Activated naive CD4-positive, alpha-beta T cell treated with anti-CD3 and anti-CD28 coated beads, Interleukin-2, amount 50 U/mL, for 72 hours (primary cell): Measurements from ENCODE around the gene JADE1. TPM values are rescaled to one million over a fixed set of nuclear protein-coding genes. Genes with fewer than 3 reads are reported as not detected.
A peak's percentile ranks its signal among the peaks of the same experiment; 100 is the strongest.

Experiments used
- ATAC-seq, 2 donors: fragments of 150-1000 bp; cut with Tn5 transposase; 2 replicates each; pipeline ENCODE4 v1.10.0; 2021; ENCODE audit warnings: mild to moderate bottlenecking in 2 of 2, moderate library complexity in 2 of 2
- DNase-seq, 2 donors: peaks; one replicate each; pipeline ENCODE4 v3.0.0; 2021 to 2022; ENCODE audit warnings: low spot score in 2 of 2
- H3K27ac Mint-ChIP-seq, 2 donors: one replicate each; pipeline ENCODE4 v1.8.0; 2022; ENCODE audit warnings: mild to moderate bottlenecking in 2 of 2, mixed read lengths in 2 of 2
- H3K36me3 Mint-ChIP-seq, 2 donors: one replicate each; pipeline ENCODE4 v1.8.0; 2022; ENCODE audit warnings: mixed read lengths in 2 of 2
- H3K9me3 Mint-ChIP-seq, 2 donors: one replicate each; pipeline ENCODE4 v1.8.0; 2022; ENCODE audit warnings: mixed read lengths in 2 of 2
- total RNA-seq, 2 donors: library from RNA; stranded (reverse); gene quantifications; one replicate each; pipeline ENCODE4 v1.2.3, GENCODE V29; 2022

JADE1 gene
- total RNA-seq, 2 donors from 2014 or later, result 28.0 to 51.9 TPM

GRCh38 chr4:128879283-128879682 is 69.8 kb downstream of the JADE1 start:
- ATAC-seq, result no peak
- no peak overlapping the region for H3K27ac Mint-ChIP-seq
- DNase-seq, result no peak

GRCh38 chr4:128879971-128880370 is 70.5 kb downstream of the JADE1 start:
- DNase-seq, result no peak
- Mint-ChIP-seq H3K36me3 (no peaks in the 10 kb centered on the region), H3K9me3 (no peaks in the 10 kb centered on the region), H3K27ac (no peak overlapping the region)
- no peak for ATAC-seq

More at GRCh38 chr4:128879283-128879682, 69.8 kb downstream of the JADE1 start:
- Mint-ChIP-seq H3K9me3 (no peaks in the 10 kb centered on the region), H3K36me3 (no peaks in the 10 kb centered on the region)

GRCh38 chr4:128880662-128881061 is 71.2 kb downstream of the JADE1 start:
- H3K27ac Mint-ChIP-seq, result no peak overlapping the region
- ATAC-seq (no peak), DNase-seq (no peak)
- no peaks in the 10 kb centered on the region for H3K9me3 Mint-ChIP-seq
- H3K36me3 Mint-ChIP-seq, result no peaks in the 10 kb centered on the region

- Mint-ChIP-seq H3K36me3 (no peaks in the 10 kb centered on the region), H3K27ac (no peak overlapping the region), H3K9me3 (no peaks in the 10 kb centered on the region)
- DNase-seq (no peak), ATAC-seq (no peak)
These were observed 95.3 kb downstream of the JADE1 start for GRCh38 chr4:128904821-128905220.

- DNase-seq (no peak), ATAC-seq (no peak)
- Mint-ChIP-seq H3K9me3 (no peaks in the 10 kb centered on the region), H3K36me3 (no peaks in the 10 kb centered on the region), H3K27ac (no peak overlapping the region)
These were observed 97.1 kb downstream of the JADE1 start for GRCh38 chr4:128906581-128906980.

- ATAC-seq (no peak), DNase-seq (no peak)
- Mint-ChIP-seq H3K9me3 (no peaks in the 10 kb centered on the region), H3K36me3 (no peaks in the 10 kb centered on the region), H3K27ac (no peak overlapping the region)
These were observed 98.5 kb downstream of the JADE1 start for GRCh38 chr4:128907981-128908380.

GRCh38 chr4:128908735-128909134 is 99.2 kb downstream of the JADE1 start:
- Mint-ChIP-seq H3K36me3 (no peaks in the 10 kb centered on the region), H3K27ac (no peak overlapping the region), H3K9me3 (no peaks in the 10 kb centered on the region)
- DNase-seq (no peak), ATAC-seq (no peak)

GRCh38 chr4:128913228-128913627 is 103.7 kb downstream of the JADE1 start:
- H3K9me3 Mint-ChIP-seq, result no peaks in the 10 kb centered on the region
- H3K27ac Mint-ChIP-seq, result peak overlapping the region in 1 of 2 donors; percentile 6
- ATAC-seq (no peak), DNase-seq (no peak)
- H3K36me3 Mint-ChIP-seq, result no peaks in the 10 kb centered on the region

GRCh38 chr4:128915544-128915943 is 106.0 kb downstream of the JADE1 start:
- no peaks in the 10 kb centered on the region for H3K36me3 Mint-ChIP-seq
- ATAC-seq, result no peak

GRCh38 chr4:128916832-128917231 is 107.3 kb downstream of the JADE1 start:
- ATAC-seq (no peak), DNase-seq (no peak)
- Mint-ChIP-seq H3K27ac (no peak overlapping the region), H3K9me3 (no peaks in the 10 kb centered on the region), H3K36me3 (no peaks in the 10 kb centered on the region)

More at GRCh38 chr4:128915544-128915943, 106.0 kb downstream of the JADE1 start:
- Mint-ChIP-seq H3K27ac (no peak overlapping the region), H3K9me3 (no peaks in the 10 kb centered on the region)
- DNase-seq, result no peak

- no peak for ATAC-seq
These were observed 108.3 kb downstream of the JADE1 start for GRCh38 chr4:128917781-128918180.

GRCh38 chr4:128921954-128922353 is 112.5 kb downstream of the JADE1 start:
- no peaks in the 10 kb centered on the region for H3K9me3 Mint-ChIP-seq
- ATAC-seq, result no peak
- no peak for DNase-seq
- no peak overlapping the region for H3K27ac Mint-ChIP-seq
- H3K36me3 Mint-ChIP-seq, result peaks cover 8 to 9% of the 10 kb centered on the region in 2 donors

More at GRCh38 chr4:128917781-128918180, 108.3 kb downstream of the JADE1 start:
- H3K36me3 Mint-ChIP-seq, result no peaks in the 10 kb centered on the region
- no peak overlapping the region for H3K27ac Mint-ChIP-seq
- DNase-seq, result no peak
- no peaks in the 10 kb centered on the region for H3K9me3 Mint-ChIP-seq
